NT2/D1 (cell line): ENCODE data around the gene GDF10.

Source experiments
- DNase-seq: peaks from one replicate; pipeline ENCODE4 v3.0.0-alpha.2; 2011; ENCODE audit warnings: low read depth, low spot score
- H3K27me3 ChIP-seq: 2 replicates; pipeline ENCODE4 v1.6.0; 2011; ENCODE audit warnings: mild to moderate bottlenecking; ENCODE audit not compliant: insufficient read length, insufficient read depth
- H3K36me3 ChIP-seq: 2 replicates; pipeline ENCODE4 v1.6.1; 2011; ENCODE audit warnings: mild to moderate bottlenecking, low read length, mixed read lengths; ENCODE audit not compliant: insufficient read depth, insufficient read length
- H3K4me1 ChIP-seq: 2 replicates; pipeline ENCODE4 v1.5.1; 2011; ENCODE audit not compliant: insufficient read depth, insufficient read length
- H3K4me3 ChIP-seq: 2 replicates; pipeline ENCODE4 v1.5.1; 2011; ENCODE audit warnings: low read depth; ENCODE audit not compliant: insufficient read length
- H3K9ac ChIP-seq: 2 replicates; pipeline ENCODE4 v1.6.0; 2011; ENCODE audit warnings: low read depth; ENCODE audit not compliant: insufficient read length
- H3K9me3 ChIP-seq: 2 replicates; pipeline ENCODE4 v1.5.1; 2011; ENCODE audit warnings: mild to moderate bottlenecking, low read length; ENCODE audit not compliant: insufficient read depth
- SUZ12 ChIP-seq: IDR thresholded peaks from 2 replicates; pipeline ENCODE4 v1.6.1; 2011; ENCODE audit not compliant: insufficient read length, insufficient read depth; ENCODE audit errors: extremely low read depth
- YY1 ChIP-seq: IDR thresholded peaks from 2 replicates; pipeline ENCODE4 v1.6.1; 2011; ENCODE audit not compliant: insufficient read length, insufficient read depth
- ZNF274 ChIP-seq: IDR thresholded peaks from 2 replicates; pipeline ENCODE4 v1.6.1; 2011; ENCODE audit warnings: mild to moderate bottlenecking, low read depth, low read length

Gene GDF10

GRCh38 chr10:47310090-47310505 lies 10.1 kb downstream of the GDF10 start:
- no peak for DNase-seq
- Histone ChIP-seq H3K4me3 (no peak overlapping the region), H3K9me3 (no peaks in the 10 kb centered on the region), H3K27me3 (no peaks in the 10 kb centered on the region), H3K9ac (no peak overlapping the region), H3K4me1 (peaks cover under 1% of the 10 kb centered on the region), H3K36me3 (no peaks in the 10 kb centered on the region)
- TF ChIP-seq SUZ12 (no peak), ZNF274 (no peak), YY1 (no peak)

GRCh38 chr10:47311193-47311931 lies 11.4 kb downstream of the GDF10 start:
- TF ChIP-seq ZNF274 (no peak), SUZ12 (no peak), YY1 (no peak)
- no peak overlapping the region for H3K4me3 ChIP-seq
- no peaks in the 10 kb centered on the region for H3K27me3 ChIP-seq
- H3K4me1 ChIP-seq = no peaks in the 10 kb centered on the region
- DNase-seq = no peak
- no peak overlapping the region for H3K9ac ChIP-seq
- no peaks in the 10 kb centered on the region for H3K36me3 ChIP-seq
- H3K9me3 ChIP-seq = no peaks in the 10 kb centered on the region

- Histone ChIP-seq H3K9me3 (no peaks in the 10 kb centered on the region), H3K4me3 (no peak overlapping the region), H3K4me1 (no peaks in the 10 kb centered on the region), H3K27me3 (no peaks in the 10 kb centered on the region), H3K9ac (no peak overlapping the region), H3K36me3 (no peaks in the 10 kb centered on the region)
- peak; percentile 62 for DNase-seq
- TF ChIP-seq SUZ12 = no peak
- no peak for TF ChIP-seq ZNF274
- TF ChIP-seq YY1 = no peak
Observed at GRCh38 chr10:47311932-47312662, 12.1 kb downstream of the GDF10 start.

- Histone ChIP-seq H3K9me3 (no peaks in the 10 kb centered on the region), H3K9ac (no peak overlapping the region), H3K4me1 (no peaks in the 10 kb centered on the region), H3K4me3 (no peak overlapping the region), H3K36me3 (no peaks in the 10 kb centered on the region), H3K27me3 (no peaks in the 10 kb centered on the region)
- TF ChIP-seq YY1 (no peak), ZNF274 (no peak), SUZ12 (no peak)
- no peak for DNase-seq
Observed at GRCh38 chr10:47312663-47312995, 12.6 kb downstream of the GDF10 start.

GRCh38 chr10:47314416-47314970 lies 14.5 kb downstream of the GDF10 start:
- DNase-seq = no peak
- Histone ChIP-seq H3K9ac (no peak overlapping the region), H3K27me3 (no peaks in the 10 kb centered on the region), H3K9me3 (no peaks in the 10 kb centered on the region), H3K4me1 (no peaks in the 10 kb centered on the region), H3K36me3 (no peaks in the 10 kb centered on the region), H3K4me3 (no peak overlapping the region)
- no peak for TF ChIP-seq ZNF274
- no peak for TF ChIP-seq YY1
- TF ChIP-seq SUZ12 = no peak

- H3K27me3 ChIP-seq = no peaks in the 10 kb centered on the region
- H3K36me3 ChIP-seq = no peaks in the 10 kb centered on the region
- no peak overlapping the region for H3K9ac ChIP-seq
- no peak for TF ChIP-seq YY1
- no peaks in the 10 kb centered on the region for H3K9me3 ChIP-seq
- no peak overlapping the region for H3K4me3 ChIP-seq
- no peaks in the 10 kb centered on the region for H3K4me1 ChIP-seq
- DNase-seq = no peak
Observed at GRCh38 chr10:47315421-47315820, 15.4 kb downstream of the GDF10 start.

GRCh38 chr10:47316131-47316530 lies 16.1 kb downstream of the GDF10 start:
- Histone ChIP-seq H3K27me3 (no peaks in the 10 kb centered on the region), H3K36me3 (no peaks in the 10 kb centered on the region), H3K4me1 (no peaks in the 10 kb centered on the region), H3K9me3 (no peaks in the 10 kb centered on the region), H3K4me3 (no peak overlapping the region), H3K9ac (no peak overlapping the region)
- TF ChIP-seq ZNF274 = no peak
- no peak for DNase-seq
